HL-60/S4 treated with retinoic acid at 250 ng/mL for 4 days and 3 days (cell line): ENCODE data around the gene KCNAB2.

Experiments
- in situ Hi-C: fragments of 300-500 bp; cut with MboI; formaldehyde crosslinking; loops from 2 replicates; pipeline ENCODE4 v1.7.0; 2022; ENCODE audit warnings: low sequenced_read_pairs

KCNAB2 gene

GRCh38 chr1:6077506-6077905 is 31.8 kb downstream of the KCNAB2 start:
- in situ Hi-C loops, result no loop called here

- in situ Hi-C loops, result no loop called here
These were observed 32.2 kb downstream of the KCNAB2 start for GRCh38 chr1:6077919-6078318.

- in situ Hi-C loops, result no loop called here
These were observed 34.8 kb downstream of the KCNAB2 start for GRCh38 chr1:6080469-6080868.

GRCh38 chr1:6081901-6082300 is 36.2 kb downstream of the KCNAB2 start:
- in situ Hi-C loops, result no loop called here

GRCh38 chr1:6082430-6082971 is 36.8 kb downstream of the KCNAB2 start:
- in situ Hi-C loops, result no loop called here

GRCh38 chr1:6083385-6083784 is 37.7 kb downstream of the KCNAB2 start:
- in situ Hi-C loops, result no loop called here

- in situ Hi-C loops, result no loop called here
These were observed 38.2 kb downstream of the KCNAB2 start for GRCh38 chr1:6083801-6084446.

- in situ Hi-C loops, result no loop called here
These were observed 39.2 kb downstream of the KCNAB2 start for GRCh38 chr1:6084781-6085495.

- in situ Hi-C loops, result no loop called here
These were observed 40.0 kb downstream of the KCNAB2 start for GRCh38 chr1:6085666-6086065.

- in situ Hi-C loops, result no loop called here
These were observed 40.7 kb downstream of the KCNAB2 start for GRCh38 chr1:6086358-6086757.

- in situ Hi-C loops, result no loop called here
These were observed 41.2 kb downstream of the KCNAB2 start for GRCh38 chr1:6086762-6087376.

GRCh38 chr1:6087377-6087772 is 41.7 kb downstream of the KCNAB2 start:
- in situ Hi-C loops, result no loop called here

- in situ Hi-C loops, result no loop called here
These were observed 42.3 kb downstream of the KCNAB2 start for GRCh38 chr1:6087958-6088357.

- in situ Hi-C loops, result no loop called here
These were observed 43.3 kb downstream of the KCNAB2 start for GRCh38 chr1:6088956-6089355.

- in situ Hi-C loops, result no loop called here
These were observed 44.6 kb downstream of the KCNAB2 start for GRCh38 chr1:6090288-6090687.

GRCh38 chr1:6090996-6091822 is 45.5 kb downstream of the KCNAB2 start:
- in situ Hi-C loops, result no loop called here

- in situ Hi-C loops, result no loop called here
These were observed 46.1 kb downstream of the KCNAB2 start for GRCh38 chr1:6091823-6092109.

GRCh38 chr1:6092211-6092610 is 46.5 kb downstream of the KCNAB2 start:
- in situ Hi-C loops, result no loop called here

- in situ Hi-C loops, result no loop called here
These were observed 47.4 kb downstream of the KCNAB2 start for GRCh38 chr1:6093071-6093470.

- in situ Hi-C loops, result no loop called here
These were observed 47.9 kb downstream of the KCNAB2 start for GRCh38 chr1:6093611-6094010.

GRCh38 chr1:6094246-6094645 is 48.6 kb downstream of the KCNAB2 start:
- in situ Hi-C loops, result no loop called here
